Stimulated activated naive CD8-positive, alpha-beta T cell treated with anti-CD3 and anti-CD28 coated beads, Interleukin-15, Interleukin-2, amounts not matched to agents 100 ng/mL and 50 ng/mL, for 24 hours (primary cell): Measurements from ENCODE around the gene AMY2B.
A peak's percentile ranks its signal among the peaks of the same experiment; 100 is the strongest.
"Not testable (repeated sequence)": the region's sequence is repeated elsewhere in the genome, so short reads cannot be mapped to it uniquely, and the experiment has no call there.

Source experiments
- H3K27ac Mint-ChIP-seq: one replicate; pipeline ENCODE4 v1.8.0; 2021; ENCODE audit warnings: mild to moderate bottlenecking, mixed read lengths
- H3K27me3 Mint-ChIP-seq: one replicate; pipeline ENCODE4 v1.8.0; 2021; ENCODE audit warnings: mixed read lengths
- H3K36me3 Mint-ChIP-seq: one replicate; pipeline ENCODE4 v1.8.0; 2021; ENCODE audit warnings: low read depth, mixed read lengths
- H3K4me1 Mint-ChIP-seq: one replicate; pipeline ENCODE4 v1.8.0; 2021; ENCODE audit warnings: low read depth, mixed read lengths
- H3K4me3 Mint-ChIP-seq: one replicate; pipeline ENCODE4 v1.8.0; 2021; ENCODE audit warnings: mild to moderate bottlenecking, mixed read lengths
- H3K9me3 Mint-ChIP-seq: one replicate; pipeline ENCODE4 v1.8.0; 2021; ENCODE audit warnings: mixed read lengths

Gene AMY2B

DNA sequence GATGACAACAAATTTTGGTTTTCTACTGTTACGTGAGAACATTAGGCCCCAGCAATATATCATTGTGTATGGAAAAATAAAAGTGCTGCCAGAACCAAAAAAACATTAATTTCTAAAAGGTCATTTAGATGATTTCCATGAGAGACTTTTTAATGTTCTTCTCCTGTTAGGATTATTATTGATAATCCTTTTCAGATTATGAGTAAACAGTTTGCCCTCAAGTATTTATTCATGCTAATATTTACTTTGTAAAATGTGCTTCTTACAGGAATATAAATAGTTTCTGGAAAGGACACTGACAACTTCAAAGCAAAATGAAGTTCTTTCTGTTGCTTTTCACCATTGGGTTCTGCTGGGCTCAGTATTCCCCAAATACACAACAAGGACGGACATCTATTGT, at the start of gene AMY2B:
Gene AMY2B, plus strand, starts transcription at position 301 of the 400 bp plus-strand sequence. Its CDS starts 14 bp downstream, at position 315.
- not testable (repeated sequence) for H3K27ac Mint-ChIP-seq, H3K9me3 Mint-ChIP-seq, H3K27me3 Mint-ChIP-seq, H3K4me3 Mint-ChIP-seq, H3K4me1 Mint-ChIP-seq
- H3K36me3 Mint-ChIP-seq = peaks cover 20% of the 10 kb centered on the region

- Mint-ChIP-seq H3K9me3 (no peaks in the 10 kb centered on the region), H3K4me1 (peaks cover 36% of the 10 kb centered on the region), H3K27ac (no peak overlapping the region), H3K27me3 (no peaks in the 10 kb centered on the region), H3K36me3 (peaks cover 21% of the 10 kb centered on the region), H3K4me3 (no peak overlapping the region)
Measured at GRCh38 chr1:103523346-103523745, 48.0 kb upstream of the AMY2B start.

- H3K36me3 Mint-ChIP-seq = peaks cover 36% of the 10 kb centered on the region
- H3K9me3 Mint-ChIP-seq = peaks cover 2% of the 10 kb centered on the region
- peaks cover 46% of the 10 kb centered on the region for H3K4me1 Mint-ChIP-seq
- no peaks in the 10 kb centered on the region for H3K27me3 Mint-ChIP-seq
- peak overlapping the region; percentile 78 for H3K27ac Mint-ChIP-seq
- H3K4me3 Mint-ChIP-seq = peak overlapping the region; percentile 90
Measured at GRCh38 chr1:103525114-103525606, 46.2 kb upstream of the AMY2B start.

DNA sequence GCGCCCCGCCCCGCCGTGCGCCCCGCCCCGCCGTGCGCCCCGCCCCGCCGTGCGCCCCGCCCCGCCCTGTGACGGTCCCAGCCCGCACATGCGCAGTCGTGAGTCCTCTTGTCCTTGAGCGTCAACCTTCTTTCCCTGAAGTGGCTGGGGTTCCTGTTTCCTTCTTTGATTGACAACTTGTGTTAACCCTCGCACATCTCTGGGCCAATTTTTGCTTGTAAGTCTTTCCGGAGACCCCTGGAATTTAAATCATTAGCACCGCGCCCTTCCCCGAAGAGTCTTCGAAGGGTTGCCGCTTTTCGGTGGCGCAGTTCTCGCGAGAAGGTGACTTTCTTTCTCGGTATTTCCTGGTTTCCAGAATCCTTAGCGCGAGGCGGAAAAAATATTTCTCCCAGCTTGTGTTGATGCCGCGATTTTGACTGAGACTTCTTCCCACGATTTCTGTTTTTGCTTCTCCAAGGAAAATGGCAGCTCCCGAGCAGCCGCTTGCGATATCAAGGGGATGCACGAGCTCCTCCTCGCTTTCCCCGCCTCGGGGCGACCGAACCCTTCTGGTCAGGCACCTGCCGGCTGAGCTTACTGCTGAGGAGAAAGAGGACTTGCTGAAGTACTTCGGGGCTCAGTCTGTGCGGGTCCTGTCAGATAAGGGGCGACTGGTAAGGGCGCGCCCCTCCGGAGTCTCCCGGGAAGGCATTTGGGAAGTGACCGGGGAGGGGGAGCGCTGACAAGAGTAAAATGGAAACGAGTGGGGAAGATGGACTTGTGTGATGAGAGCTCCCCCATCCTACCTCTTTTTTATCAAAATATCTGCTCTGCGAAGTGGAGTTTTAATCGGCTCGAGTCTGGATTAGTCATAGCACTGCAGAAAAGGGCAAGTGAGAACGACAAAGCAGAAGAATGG, 45.5 kb upstream of the AMY2B start, which contains the start of gene RNPC3:
Gene RNPC3, plus strand, starts transcription at position 93 of the 901 bp plus-strand sequence. Its CDS starts 372 bp downstream, at position 465.
- peak within 1 kb of the TSS; percentile 99 for H3K4me3 Mint-ChIP-seq
- peaks cover 53% of the 10 kb centered on the region for H3K4me1 Mint-ChIP-seq
- H3K36me3 Mint-ChIP-seq = peaks cover 43% of the 10 kb centered on the region
- H3K27ac Mint-ChIP-seq = peak within 1 kb of the TSS; percentile 100
- H3K27me3 Mint-ChIP-seq = no peaks in the 10 kb centered on the region
- peaks cover 5% of the 10 kb centered on the region for H3K9me3 Mint-ChIP-seq

DNA sequence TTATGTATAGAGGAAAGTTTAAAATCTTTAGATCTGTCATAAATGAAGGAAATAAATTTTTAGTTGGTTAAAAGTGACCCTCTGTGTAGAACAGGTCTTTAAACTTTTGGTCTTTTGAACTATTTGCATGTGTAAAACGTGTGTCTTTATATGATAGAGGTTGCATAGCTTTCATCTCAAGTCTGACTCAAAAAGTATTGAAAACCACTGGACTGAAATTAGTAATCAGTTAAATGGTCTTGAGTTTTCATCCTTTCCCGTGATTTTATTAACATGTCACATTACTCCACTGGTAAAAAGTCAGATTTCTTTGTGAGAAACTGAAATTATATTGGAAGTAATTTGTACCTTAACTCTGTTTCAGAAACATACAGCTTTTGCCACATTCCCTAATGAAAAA, 44.1 kb upstream of the AMY2B start:
- peak overlapping the region; percentile 99 for H3K4me3 Mint-ChIP-seq
- no peaks in the 10 kb centered on the region for H3K27me3 Mint-ChIP-seq
- H3K27ac Mint-ChIP-seq = peak overlapping the region; percentile 88
- peaks cover 67% of the 10 kb centered on the region for H3K4me1 Mint-ChIP-seq
- peaks cover 5% of the 10 kb centered on the region for H3K9me3 Mint-ChIP-seq
- peaks cover 57% of the 10 kb centered on the region for H3K36me3 Mint-ChIP-seq

DNA sequence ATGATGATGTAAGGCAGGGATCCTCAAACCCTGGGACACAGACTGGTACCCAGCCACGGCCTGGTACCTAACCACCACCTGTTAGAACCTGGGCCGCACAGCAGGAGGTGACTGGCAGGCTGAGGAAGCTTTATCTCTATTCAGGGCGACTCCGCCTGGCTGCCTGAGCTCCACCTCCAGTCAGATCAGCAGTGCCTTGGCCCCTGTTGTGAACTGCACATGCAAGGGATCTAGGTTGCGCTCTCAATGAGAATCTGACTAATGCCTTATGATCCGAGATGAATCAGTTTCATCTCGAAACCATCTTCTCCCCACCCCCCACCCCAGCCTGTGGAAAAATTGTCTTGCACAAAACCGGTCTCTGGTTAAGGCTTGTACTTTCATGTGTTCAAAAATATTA, 41.6 kb upstream of the AMY2B start:
- peaks cover 5% of the 10 kb centered on the region for H3K9me3 Mint-ChIP-seq
- H3K4me3 Mint-ChIP-seq = peak overlapping the region; percentile 24
- peaks cover 75% of the 10 kb centered on the region for H3K4me1 Mint-ChIP-seq
- H3K27me3 Mint-ChIP-seq = no peaks in the 10 kb centered on the region
- peak overlapping the region; percentile 84 for H3K27ac Mint-ChIP-seq
- H3K36me3 Mint-ChIP-seq = peaks cover 68% of the 10 kb centered on the region

- H3K4me3 Mint-ChIP-seq = no peak overlapping the region
- no peaks in the 10 kb centered on the region for H3K9me3 Mint-ChIP-seq
- H3K27me3 Mint-ChIP-seq = no peaks in the 10 kb centered on the region
- H3K27ac Mint-ChIP-seq = no peak overlapping the region
- peaks cover 71% of the 10 kb centered on the region for H3K36me3 Mint-ChIP-seq
- peaks cover 8% of the 10 kb centered on the region for H3K4me1 Mint-ChIP-seq
Measured at GRCh38 chr1:103538226-103538625, 33.2 kb upstream of the AMY2B start.

- Mint-ChIP-seq H3K9me3 (no peaks in the 10 kb centered on the region), H3K4me3 (no peak overlapping the region), H3K4me1 (no peaks in the 10 kb centered on the region), H3K27ac (peak overlapping the region; percentile 45), H3K36me3 (peaks cover 76% of the 10 kb centered on the region), H3K27me3 (no peaks in the 10 kb centered on the region)
Measured at GRCh38 chr1:103541431-103541830, 30.0 kb upstream of the AMY2B start.

DNA sequence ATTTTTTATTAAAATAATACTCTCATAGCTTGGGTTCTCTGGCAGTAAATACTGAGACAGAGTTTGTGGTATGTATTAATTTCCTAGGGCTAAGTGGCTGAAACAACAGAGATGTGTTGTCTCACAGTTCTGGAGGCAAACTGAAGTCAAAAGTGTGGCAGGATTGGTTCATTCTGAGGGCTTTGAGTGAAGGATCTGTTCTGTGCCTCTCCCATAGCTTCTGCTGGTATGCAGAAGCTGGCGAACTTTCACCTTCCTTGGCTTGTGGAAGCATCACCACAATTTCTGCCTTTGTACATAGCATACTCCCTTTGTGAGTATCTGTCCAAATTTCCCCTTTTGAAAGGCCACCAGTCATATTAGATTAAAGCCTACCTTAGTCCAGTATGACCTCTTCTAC, 24.9 kb upstream of the AMY2B start:
- Mint-ChIP-seq H3K36me3 (peaks cover 82% of the 10 kb centered on the region), H3K4me1 (no peaks in the 10 kb centered on the region), H3K9me3 (no peaks in the 10 kb centered on the region)

DNA sequence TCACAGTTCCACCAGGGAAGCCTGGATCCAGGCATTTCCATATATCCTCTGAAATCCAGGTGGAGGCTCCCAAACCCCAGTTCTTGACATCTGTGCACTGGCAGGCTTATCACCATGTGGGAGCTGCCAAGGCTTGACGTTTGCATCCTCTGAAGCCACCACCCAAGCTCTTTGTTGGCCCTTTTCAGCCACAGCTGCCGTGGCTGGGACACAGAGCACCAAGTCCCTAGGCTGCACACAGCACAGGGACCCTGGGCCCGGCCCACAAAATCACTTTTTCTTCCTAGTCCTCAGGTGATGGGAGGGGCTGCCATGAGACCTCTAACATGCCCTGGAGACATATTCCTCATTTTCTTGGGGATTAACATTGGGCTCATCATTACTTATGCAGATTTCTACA, 23.5 kb upstream of the AMY2B start:
- no peaks in the 10 kb centered on the region for H3K9me3 Mint-ChIP-seq
- H3K4me1 Mint-ChIP-seq = no peaks in the 10 kb centered on the region
- peaks cover 80% of the 10 kb centered on the region for H3K36me3 Mint-ChIP-seq
- H3K27ac Mint-ChIP-seq = no peak overlapping the region
- no peak overlapping the region for H3K4me3 Mint-ChIP-seq
- no peaks in the 10 kb centered on the region for H3K27me3 Mint-ChIP-seq

More for the DNA sequence above, 24.9 kb upstream of the AMY2B start:
- no peak overlapping the region for H3K4me3 Mint-ChIP-seq
- no peak overlapping the region for H3K27ac Mint-ChIP-seq
- H3K27me3 Mint-ChIP-seq = no peaks in the 10 kb centered on the region

GRCh38 chr1:103560427-103560826, 11.0 kb upstream of the AMY2B start:
- no peaks in the 10 kb centered on the region for H3K9me3 Mint-ChIP-seq
- H3K27me3 Mint-ChIP-seq = no peaks in the 10 kb centered on the region
- H3K4me3 Mint-ChIP-seq = no peak overlapping the region
- peaks cover 4% of the 10 kb centered on the region for H3K4me1 Mint-ChIP-seq
- no peak overlapping the region for H3K27ac Mint-ChIP-seq
- H3K36me3 Mint-ChIP-seq = peaks cover 26% of the 10 kb centered on the region

DNA sequence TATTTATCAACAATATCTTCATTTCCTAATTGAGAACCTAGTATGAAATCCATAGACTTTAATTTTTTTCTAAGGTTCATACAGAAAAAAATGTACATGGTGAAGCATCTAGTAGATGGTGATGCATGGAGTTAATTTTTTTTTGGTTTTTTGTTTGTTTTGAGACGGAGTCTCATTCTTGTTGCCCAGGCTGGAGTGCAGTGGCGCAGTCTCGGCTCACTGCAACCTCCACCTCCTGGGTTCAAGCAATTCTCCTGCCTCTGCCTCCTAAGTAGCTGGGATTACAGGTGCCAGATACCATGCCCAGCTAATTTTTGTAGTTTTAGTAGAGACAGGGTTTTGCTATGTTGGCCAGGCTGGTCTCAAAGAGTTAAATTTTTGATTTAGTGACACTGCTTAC, 10.3 kb upstream of the AMY2B start:
- peaks cover 19% of the 10 kb centered on the region for H3K36me3 Mint-ChIP-seq
- not testable (repeated sequence) for H3K9me3 Mint-ChIP-seq, H3K27me3 Mint-ChIP-seq, H3K27ac Mint-ChIP-seq, H3K4me1 Mint-ChIP-seq, H3K4me3 Mint-ChIP-seq

DNA sequence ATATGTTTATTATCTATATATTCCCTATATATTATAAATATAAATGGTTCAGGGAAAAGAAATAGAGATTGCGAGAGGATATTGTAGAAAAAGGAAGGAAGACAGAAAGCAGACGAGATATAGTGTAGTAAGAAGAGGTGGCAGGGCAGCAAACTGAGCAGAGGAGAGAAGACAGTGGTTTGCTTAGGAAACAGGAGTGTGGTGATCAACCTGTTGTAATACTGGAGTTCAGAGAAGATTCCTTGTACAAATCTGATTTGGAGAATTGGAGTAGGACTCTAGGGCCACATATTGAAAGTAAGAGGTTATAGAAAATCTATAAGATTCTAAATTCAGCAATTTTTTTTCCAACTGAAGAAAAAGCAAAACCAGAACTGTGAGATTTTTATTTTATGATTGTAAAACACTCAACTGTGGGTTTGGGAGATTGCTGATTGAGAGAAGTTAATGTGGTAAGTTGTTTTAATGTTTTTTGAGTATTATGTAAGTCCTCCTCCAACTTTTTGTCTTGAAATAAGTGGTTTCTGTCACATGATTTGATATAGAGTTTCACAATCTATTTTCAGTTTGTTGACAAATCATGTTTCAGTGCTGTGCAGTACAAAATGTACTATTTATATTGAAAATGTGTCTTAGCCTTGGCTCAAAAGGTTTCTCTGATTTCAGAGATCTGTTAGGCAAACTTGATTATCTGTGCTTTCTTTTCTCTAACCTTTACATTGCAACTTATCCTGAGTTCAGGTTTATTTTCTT, 9.6 kb upstream of the AMY2B start:
- Mint-ChIP-seq H3K4me3 (no peak overlapping the region), H3K27ac (no peak overlapping the region), H3K9me3 (no peaks in the 10 kb centered on the region), H3K27me3 (no peaks in the 10 kb centered on the region), H3K4me1 (peaks cover 4% of the 10 kb centered on the region), H3K36me3 (peaks cover 12% of the 10 kb centered on the region)

DNA sequence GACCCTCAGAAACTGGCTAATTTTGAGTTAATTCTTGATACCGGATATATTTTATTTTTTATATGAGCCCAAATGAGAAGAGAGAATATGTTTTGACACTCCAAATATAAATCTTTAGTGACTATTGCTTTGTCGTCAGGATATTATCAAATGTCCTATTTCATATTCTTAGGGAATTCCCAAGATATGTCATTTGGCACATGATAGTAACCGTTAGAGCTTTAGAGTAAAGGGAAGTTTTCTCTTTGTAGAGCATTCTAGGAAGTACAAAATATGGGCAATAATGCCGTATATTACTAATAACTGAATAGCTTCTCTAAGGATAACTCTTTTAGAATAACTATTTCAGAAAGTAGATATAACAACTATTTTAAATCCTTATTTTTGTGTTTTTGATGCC, 8.3 kb upstream of the AMY2B start:
- Mint-ChIP-seq H3K27ac (no peak overlapping the region), H3K27me3 (no peaks in the 10 kb centered on the region), H3K4me1 (peaks cover 4% of the 10 kb centered on the region), H3K4me3 (no peak overlapping the region), H3K9me3 (no peaks in the 10 kb centered on the region), H3K36me3 (peaks cover 10% of the 10 kb centered on the region)

- Mint-ChIP-seq H3K27ac (no peak overlapping the region), H3K4me1 (no peaks in the 10 kb centered on the region), H3K9me3 (peaks cover 3% of the 10 kb centered on the region), H3K36me3 (peaks cover 20% of the 10 kb centered on the region), H3K27me3 (no peaks in the 10 kb centered on the region), H3K4me3 (no peak overlapping the region)
Measured at GRCh38 chr1:103569493-103569892, 1.9 kb upstream of the AMY2B start.
